Measurements from ENCODE around the gene CPNE8.
A peak's percentile ranks its signal among the peaks of the same experiment; 100 is the strongest.

Gene CPNE8

DNA sequence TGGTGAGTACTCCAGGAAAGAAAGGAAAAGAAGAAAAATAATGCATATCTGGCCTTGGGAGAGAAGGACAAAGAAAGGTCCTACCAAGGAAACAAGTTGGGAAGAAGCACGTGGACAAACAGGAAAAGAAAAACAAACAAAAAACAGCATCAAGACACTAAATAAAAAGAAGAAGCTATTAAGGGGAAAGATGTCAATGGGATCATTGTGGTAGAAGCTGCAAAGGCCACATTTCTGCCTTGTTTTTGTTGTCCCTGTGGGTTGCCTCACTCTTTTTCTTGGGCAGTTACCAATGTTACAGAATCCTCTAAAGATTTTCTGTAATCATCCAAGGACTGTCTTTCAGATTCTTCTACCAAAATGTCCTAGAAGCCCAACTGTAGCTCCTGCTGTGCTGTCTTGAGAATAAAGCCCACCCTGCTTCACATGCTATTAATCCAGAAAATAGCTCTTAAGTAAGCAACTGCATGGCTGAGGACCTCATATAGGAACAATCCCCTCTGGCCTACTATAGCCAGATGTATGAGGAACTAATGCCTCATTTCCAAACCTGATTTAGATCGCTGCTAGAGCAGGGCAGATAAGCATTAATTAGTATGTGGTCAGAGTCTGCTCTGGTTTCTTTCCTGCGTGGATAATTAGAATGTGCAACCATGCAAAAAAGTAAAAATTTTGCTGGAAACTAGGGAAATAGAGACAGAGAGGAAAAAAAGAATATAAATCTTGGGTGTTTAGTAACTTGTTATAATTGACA is 10.2 kb upstream of the CPNE8 start:
- no peak overlapping the region for H3K4me3 ChIP-seq (replicated peaks; ENCODE audit: low read depth, low read length)
- DNase-seq (ENCODE audit: extremely low read depth, insufficient read length): no peak
- no peaks in the 10 kb centered on the region for H3K36me3 ChIP-seq (ENCODE audit: control insufficient read depth, insufficient read depth, low read length)
- no peaks in the 10 kb centered on the region for H3K27me3 ChIP-seq (replicated peaks; ENCODE audit: control insufficient read depth, insufficient read depth, low read length)
- TF ChIP-seq, protein P1, sequence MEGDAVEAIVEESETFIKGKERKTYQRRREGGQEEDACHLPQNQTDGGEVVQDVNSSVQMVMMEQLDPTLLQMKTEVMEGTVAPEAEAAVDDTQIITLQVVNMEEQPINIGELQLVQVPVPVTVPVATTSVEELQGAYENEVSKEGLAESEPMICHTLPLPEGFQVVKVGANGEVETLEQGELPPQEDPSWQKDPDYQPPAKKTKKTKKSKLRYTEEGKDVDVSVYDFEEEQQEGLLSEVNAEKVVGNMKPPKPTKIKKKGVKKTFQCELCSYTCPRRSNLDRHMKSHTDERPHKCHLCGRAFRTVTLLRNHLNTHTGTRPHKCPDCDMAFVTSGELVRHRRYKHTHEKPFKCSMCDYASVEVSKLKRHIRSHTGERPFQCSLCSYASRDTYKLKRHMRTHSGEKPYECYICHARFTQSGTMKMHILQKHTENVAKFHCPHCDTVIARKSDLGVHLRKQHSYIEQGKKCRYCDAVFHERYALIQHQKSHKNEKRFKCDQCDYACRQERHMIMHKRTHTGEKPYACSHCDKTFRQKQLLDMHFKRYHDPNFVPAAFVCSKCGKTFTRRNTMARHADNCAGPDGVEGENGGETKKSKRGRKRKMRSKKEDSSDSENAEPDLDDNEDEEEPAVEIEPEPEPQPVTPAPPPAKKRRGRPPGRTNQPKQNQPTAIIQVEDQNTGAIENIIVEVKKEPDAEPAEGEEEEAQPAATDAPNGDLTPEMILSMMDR (IDR thresholded peaks at IDR 0.05; ENCODE audit: insufficient read depth, low read length, poor library complexity, severe bottlenecking): no peak

DNA sequence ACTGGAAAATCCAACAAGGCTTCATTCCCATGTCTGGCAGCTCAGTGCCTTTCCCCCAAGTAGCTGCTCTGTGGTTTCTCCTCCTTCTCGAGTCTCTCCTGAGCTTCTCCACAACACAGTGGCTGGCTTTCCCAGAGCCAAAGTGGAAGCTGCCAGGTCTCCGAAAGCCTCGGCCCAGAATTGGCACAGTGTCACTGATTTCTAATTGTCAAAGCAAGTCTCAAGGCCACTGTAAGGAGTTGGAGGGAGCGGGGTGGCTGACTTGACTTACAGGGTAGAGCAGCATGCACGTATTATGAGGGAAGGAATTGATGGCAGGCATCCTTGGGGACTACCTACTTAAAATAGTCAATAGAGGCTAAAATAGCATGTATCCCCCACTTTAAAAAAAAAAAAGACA is 6.7 kb upstream of the CPNE8 start:
- Histone ChIP-seq H3K27me3 (replicated peaks; ENCODE audit: control insufficient read depth, insufficient read depth, low read length) (no peaks in the 10 kb centered on the region), H3K4me3 (replicated peaks; ENCODE audit: low read depth, low read length) (no peak overlapping the region), H3K36me3 (ENCODE audit: control insufficient read depth, insufficient read depth, low read length) (no peaks in the 10 kb centered on the region)
- DNase-seq (ENCODE audit: extremely low read depth, insufficient read length): no peak
- TF ChIP-seq, protein P1 (IDR thresholded peaks at IDR 0.05; ENCODE audit: insufficient read depth, low read length, poor library complexity, severe bottlenecking): no peak

DNA sequence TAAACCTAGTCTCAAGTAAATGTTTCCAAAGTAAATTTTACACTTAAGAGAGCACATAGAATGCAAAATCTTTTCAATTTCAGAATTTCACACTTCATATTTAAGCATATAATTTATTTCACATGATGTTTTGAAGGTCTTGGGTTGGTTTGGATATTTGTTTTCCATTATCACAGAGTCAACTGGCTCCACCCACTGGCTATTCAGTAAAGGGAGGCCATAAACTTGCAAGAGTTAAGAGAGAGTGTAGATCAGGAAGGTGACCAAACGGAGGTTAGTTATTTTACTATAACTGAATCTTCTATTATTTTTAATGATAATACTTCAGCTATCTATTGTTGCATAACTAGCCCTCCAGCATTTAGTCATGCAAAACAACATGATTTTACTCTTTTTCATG is 6.2 kb upstream of the CPNE8 start:
- TF ChIP-seq, protein P1 (IDR thresholded peaks at IDR 0.05; ENCODE audit: insufficient read depth, low read length, poor library complexity, severe bottlenecking): peak; percentile 24
- no peak for DNase-seq (ENCODE audit: extremely low read depth, insufficient read length)
- H3K36me3 ChIP-seq (ENCODE audit: control insufficient read depth, insufficient read depth, low read length): no peaks in the 10 kb centered on the region
- no peaks in the 10 kb centered on the region for H3K27me3 ChIP-seq (replicated peaks; ENCODE audit: control insufficient read depth, insufficient read depth, low read length)
- no peak overlapping the region for H3K4me3 ChIP-seq (replicated peaks; ENCODE audit: low read depth, low read length)

DNA sequence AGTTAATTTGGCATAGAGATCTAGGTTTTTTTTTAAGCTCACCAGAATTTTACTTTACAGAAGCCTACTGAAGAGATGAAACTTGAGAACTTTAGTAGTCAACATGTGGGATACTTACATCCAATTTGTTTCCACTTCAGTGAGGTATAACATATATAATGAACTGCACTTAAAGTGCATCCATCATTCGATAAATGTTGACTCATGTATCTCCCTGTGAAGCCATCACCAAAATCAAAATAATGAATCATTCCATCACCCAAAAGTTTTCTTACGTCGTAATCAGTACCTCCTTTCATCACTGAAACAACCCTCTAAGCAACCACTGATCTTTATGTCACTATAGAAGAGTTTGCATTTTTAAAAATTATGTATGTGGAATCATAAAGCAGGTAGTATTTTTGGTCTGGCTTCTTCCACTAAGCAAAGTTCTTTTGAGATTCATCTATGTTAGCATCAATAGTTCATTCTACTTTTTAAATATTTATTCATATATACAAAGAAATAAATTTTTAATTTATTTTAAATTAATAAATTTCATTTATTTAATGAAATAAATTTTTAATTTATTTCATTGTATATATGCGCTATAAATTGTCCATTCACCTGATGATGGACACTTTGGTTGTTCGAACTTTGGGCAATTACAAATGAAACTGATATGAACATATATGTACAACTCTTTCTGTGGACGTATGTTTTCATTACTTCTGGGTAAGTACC is 2.0 kb upstream of the CPNE8 start:
- Histone ChIP-seq H3K27me3 (replicated peaks; ENCODE audit: control insufficient read depth, insufficient read depth, low read length) (no peaks in the 10 kb centered on the region), H3K4me3 (replicated peaks; ENCODE audit: low read depth, low read length) (peak overlapping the region; percentile 94), H3K36me3 (ENCODE audit: control insufficient read depth, insufficient read depth, low read length) (no peaks in the 10 kb centered on the region)
- TF ChIP-seq, protein P1 (IDR thresholded peaks at IDR 0.05; ENCODE audit: insufficient read depth, low read length, poor library complexity, severe bottlenecking): no peak
- DNase-seq (ENCODE audit: extremely low read depth, insufficient read length): no peak

DNA sequence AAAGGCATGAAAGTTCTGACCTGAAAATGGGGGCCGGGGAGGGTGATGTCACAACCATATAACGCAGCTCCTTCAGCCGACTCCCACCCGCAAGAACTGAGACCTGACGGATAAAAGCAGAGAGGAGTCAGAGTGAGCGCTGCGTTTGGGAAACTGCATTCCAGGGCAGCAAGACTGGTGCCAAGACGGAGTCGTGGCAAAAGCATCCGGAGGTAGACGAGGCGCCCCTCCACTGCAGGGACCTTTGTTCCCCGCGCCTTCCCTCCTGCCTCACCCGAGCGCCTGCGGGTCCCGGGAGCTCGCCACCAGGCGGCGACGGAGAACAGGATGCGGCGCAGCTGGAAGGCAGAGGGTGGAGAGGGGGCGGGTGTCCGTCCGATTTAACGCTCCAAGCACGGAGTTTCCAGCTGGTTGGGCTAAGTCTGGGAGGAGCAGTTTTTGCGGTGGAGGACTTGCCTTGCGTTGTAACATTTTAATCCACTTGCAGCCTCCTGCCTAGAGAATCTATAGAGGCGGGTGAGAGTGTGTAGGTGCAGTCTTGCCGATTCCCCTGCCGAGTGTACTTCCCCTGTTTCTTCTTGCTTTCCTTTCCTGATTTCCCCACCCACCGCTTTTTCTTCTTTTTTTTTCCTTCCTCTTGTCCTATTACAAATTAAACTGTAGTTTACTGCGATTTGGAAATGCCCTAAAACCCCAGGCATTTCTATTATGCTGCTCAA is 1.2 kb upstream of the CPNE8 start:
- DNase-seq (ENCODE audit: extremely low read depth, insufficient read length): peak; percentile 84
- Histone ChIP-seq H3K4me3 (replicated peaks; ENCODE audit: low read depth, low read length) (peak overlapping the region; percentile 94), H3K27me3 (replicated peaks; ENCODE audit: control insufficient read depth, insufficient read depth, low read length) (no peaks in the 10 kb centered on the region), H3K36me3 (ENCODE audit: control insufficient read depth, insufficient read depth, low read length) (no peaks in the 10 kb centered on the region)
- TF ChIP-seq, protein P1 (IDR thresholded peaks at IDR 0.05; ENCODE audit: insufficient read depth, low read length, poor library complexity, severe bottlenecking): peak; percentile 97
